GOT3 (cell line): ENCODE results near the gene CYP2A13.
"Not testable (repeated sequence)": the region's sequence is repeated elsewhere in the genome, so short reads cannot be mapped to it uniquely, and the experiment has no call there.

Source experiments
- DNase-seq: peaks from one replicate; lab custom pipeline; 2025; ENCODE audit warnings: mixed read lengths; lab: John Stamatoyannopoulos, UW

The CYP2A13 gene, protein sequence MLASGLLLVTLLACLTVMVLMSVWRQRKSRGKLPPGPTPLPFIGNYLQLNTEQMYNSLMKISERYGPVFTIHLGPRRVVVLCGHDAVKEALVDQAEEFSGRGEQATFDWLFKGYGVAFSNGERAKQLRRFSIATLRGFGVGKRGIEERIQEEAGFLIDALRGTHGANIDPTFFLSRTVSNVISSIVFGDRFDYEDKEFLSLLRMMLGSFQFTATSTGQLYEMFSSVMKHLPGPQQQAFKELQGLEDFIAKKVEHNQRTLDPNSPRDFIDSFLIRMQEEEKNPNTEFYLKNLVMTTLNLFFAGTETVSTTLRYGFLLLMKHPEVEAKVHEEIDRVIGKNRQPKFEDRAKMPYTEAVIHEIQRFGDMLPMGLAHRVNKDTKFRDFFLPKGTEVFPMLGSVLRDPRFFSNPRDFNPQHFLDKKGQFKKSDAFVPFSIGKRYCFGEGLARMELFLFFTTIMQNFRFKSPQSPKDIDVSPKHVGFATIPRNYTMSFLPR

DNA sequence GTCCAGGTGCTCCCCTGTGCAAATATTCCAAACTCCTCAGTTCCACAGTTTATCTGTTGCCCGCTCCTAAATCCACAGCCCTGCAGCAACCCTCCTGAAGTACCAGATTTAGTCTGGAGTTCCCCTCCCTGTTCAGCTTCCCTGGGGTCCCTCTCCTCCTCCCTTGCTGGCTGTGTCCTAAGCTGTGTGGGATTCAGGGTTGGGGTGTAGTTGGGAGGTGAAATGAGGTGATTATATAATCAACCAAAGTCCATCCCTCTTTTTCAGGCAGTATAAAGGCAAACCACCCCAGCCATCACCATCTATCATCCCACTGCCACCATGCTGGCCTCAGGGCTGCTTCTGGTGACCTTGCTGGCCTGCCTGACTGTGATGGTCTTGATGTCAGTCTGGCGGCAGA lies at the start of gene CYP2A13:
TSS of gene CYP2A13 (plus strand) at position 301 of the 400 bp plus-strand sequence. CDS start at position 322, 21 bp downstream.
- no peak for DNase-seq

DNA sequence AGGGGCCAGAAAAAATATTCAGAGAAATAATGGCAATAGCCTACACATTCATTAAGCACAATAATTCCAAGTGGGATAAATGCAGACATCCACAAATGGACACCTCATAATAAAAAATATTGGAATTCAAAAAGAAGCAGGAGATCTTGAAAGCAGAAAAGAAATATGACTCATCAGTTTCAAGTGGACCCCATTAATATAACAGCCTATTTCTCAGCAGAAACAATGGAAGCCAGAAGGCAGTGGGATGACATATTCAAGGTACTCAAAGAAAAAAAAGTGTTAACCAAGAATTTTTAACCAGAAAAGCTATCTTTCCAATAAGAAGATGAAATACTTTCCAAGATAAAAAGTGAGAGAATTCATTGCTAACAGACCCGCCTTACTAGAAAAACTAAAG lies 48.4 kb upstream of the CYP2A13 start:
- DNase-seq = no peak

DNA sequence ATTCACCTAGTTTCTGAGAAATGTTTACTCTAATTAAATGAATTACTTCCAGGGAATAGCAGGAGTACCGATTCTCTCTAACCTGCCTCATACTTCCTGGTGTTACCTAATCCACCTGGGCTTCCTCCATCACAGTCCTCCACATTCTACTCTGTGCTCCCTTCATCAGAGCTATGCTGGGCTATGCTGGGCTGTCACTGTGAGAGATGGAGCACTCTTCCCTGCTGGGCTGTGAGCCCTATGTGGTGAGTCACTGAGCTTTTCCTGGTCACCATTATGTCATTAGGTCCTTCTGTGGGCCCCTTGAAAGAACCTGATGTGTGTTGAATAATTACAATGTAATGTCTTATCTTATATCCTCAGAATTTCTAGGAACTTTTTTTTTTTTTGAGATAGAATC lies 43.2 kb upstream of the CYP2A13 start:
- not testable (repeated sequence) for DNase-seq

DNA sequence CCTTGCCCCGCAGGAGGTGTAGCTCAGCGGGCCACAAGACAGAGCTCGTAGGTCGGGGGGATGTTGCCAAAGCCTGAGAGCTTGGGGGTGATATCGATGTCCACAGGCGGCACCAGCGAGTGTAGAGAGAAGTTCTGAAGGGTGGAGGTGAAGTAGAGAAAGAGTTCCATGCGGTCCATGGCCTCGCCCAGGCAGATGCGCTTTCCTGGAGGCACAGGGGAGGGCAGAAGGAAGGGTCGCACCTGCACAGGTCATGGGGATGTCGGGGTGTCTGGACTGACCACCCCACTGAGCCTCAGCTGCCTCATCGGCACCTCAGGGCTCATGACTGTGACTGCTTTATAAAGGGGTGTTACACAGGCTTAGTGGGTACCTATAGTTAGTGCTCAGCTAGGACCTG lies 37.8 kb upstream of the CYP2A13 start:
- no peak for DNase-seq

DNA sequence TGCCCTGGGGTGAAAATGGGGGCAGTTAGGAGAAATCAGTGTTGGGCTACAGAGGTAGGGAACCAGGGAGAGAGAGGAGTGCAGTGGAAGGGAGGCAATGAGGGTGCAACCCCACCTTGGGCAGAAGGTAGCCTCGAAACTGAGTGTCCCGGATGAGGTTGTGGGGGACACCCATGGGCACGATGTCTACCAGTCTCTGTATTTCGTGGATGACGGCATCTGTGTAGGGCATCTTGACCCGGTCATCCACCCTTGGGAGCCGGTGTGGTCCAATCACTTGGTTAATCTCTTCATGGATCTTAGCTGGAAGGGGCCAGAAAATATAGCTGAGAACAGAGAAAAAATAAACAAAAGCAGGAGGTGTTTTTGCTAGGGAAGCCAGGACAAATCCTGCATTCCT lies 36.1 kb upstream of the CYP2A13 start:
- not testable (repeated sequence) for DNase-seq

DNA sequence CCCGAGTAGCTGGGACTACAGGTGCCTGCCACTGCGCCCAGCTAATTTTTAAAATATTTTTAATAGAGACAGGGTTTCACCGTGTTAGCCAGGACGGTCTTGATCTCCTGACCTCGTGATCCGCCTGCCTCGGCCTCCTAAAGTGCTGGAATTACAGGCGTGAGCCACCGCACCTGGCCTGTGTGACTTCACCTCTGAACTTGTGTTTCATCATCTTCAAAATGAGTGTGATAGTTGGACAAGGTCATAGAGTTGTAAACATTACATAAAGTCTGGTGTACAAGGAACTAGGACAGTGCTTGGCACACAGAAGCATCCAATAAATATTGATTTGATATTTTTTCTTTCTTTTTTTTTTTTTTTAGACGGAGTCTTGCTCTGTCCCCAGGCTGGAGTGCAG lies 34.9 kb upstream of the CYP2A13 start:
- not testable (repeated sequence) for DNase-seq

DNA sequence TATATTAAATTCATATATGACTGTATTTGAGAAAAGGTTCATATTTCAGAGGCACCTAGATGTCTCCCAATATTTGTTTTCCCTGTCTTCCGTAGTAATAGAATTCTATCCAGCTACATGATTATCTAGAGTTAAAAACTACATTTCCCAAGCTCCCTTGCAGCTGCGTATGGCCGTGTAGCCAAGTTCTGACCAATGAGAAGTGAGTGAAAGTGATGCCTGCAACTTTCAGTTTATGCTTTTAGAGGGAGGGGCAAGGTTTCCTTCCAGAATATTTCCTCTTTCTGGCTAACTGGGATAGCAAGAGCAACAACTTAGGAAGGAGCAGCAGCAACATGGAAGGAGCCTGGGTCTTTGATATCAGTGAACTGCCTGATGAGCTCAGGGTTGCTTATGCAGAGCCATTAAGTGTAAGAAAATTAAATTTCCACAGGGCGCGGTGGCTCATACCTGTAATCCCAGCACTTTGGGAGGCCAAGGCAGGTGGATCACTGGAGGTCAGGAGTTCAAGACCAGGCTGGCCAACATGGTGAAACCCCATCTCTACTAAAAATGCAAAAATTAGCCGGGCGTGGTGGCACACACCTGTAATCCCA lies 23.2 kb upstream of the CYP2A13 start:
- DNase-seq = no peak

DNA sequence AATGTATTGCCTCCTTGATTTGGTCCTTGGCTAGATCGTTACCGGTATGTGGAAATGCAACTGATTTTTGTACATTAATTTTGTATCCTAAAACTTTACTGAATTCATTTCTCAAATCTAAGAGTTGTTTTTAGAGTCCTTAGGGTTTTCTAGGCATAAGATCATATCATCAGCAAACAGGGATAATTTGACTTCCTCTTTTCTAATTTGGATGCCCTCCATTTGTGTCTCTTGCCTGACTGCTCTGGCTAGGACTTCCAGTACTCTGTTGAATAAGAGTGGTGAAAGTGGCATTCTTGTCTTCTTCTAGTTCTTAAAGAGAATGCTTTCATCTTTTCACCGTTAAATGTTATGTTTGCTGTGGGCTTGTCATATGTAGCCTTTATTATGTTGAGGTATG lies 12.0 kb upstream of the CYP2A13 start:
- DNase-seq = no peak

DNA sequence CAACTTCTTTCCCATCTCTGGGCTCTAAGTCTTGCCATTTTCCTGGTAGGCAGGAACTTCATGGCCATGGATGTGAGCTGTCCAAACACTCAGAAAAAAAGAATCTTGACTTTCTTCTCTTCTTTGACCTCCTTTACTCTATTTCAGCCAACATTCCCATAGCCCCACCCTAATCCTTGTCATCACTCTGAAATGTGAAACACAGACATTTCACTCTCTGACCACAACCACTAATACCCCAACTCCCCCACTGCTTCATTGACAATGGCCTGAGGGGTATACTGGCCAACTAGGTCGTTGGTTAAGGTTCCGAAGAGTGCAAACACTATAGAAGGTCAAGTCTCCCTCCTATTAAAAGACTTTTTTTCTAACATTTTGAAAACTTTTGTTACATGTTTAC lies 4.7 kb upstream of the CYP2A13 start:
- no peak for DNase-seq

DNA sequence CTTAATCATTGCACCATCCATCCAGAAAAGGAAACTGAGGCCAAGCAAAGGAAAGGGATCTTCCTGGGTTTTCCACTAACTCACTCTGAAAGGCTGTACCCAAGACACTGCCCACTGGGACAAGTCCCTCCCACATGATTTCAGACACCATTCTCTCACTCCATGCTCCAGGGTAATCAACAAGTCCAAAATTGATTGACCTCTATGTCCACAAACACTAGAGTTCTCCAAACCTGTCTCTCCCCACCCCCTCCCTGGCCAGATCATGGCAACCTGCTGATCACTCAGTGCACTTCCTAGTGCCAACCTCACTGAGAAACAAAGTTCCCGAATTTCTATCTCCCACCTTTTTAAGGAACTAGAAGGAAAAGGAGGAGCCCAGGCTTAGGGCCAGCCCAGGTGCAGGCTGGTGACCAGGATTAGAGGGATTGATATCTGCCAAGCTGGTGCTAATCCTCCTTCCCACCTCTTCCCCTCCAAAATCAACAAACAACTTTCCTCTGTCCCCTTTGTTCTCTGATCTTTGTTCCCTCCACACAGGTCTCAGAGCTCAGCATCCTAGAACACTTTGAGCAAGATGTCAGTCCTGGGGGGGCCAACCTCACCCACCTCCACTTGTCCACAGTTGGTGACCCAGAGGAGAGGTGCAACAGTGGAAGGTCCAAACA lies 2.4 kb upstream of the CYP2A13 start:
- DNase-seq = no peak

DNA sequence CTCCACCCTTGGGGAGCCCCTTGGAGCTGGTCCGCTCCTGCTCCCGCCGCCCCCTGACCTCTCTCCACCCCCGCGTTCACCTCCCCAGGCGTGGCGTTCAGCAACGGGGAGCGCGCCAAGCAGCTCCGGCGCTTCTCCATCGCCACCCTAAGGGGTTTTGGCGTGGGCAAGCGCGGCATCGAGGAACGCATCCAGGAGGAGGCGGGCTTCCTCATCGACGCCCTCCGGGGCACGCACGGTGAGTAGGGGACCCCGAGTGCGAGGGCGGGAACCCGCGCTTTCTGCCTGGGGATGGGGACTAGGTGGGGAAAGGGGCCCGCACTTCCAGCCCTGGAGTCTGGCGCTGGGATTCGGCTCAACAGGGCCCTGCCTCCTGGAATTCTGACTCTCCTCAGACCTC lies 1.7 kb downstream of the CYP2A13 start:
- DNase-seq = no peak

DNA sequence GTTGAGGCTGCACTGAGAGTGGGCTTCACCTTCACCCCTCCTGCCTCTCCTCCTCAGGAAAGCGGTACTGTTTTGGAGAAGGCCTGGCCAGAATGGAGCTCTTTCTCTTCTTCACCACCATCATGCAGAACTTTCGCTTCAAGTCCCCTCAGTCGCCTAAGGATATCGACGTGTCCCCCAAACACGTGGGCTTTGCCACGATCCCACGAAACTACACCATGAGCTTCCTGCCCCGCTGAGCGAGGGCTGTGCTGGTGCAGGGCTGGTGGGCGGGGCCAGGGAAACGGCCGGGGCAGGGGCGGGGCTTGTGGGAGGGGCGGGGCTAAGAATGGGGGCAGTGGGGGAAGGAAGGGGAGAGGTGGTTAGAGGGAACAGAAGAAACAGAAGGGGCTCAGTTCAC lies 7.5 kb downstream of the CYP2A13 start:
- DNase-seq = no peak

DNA sequence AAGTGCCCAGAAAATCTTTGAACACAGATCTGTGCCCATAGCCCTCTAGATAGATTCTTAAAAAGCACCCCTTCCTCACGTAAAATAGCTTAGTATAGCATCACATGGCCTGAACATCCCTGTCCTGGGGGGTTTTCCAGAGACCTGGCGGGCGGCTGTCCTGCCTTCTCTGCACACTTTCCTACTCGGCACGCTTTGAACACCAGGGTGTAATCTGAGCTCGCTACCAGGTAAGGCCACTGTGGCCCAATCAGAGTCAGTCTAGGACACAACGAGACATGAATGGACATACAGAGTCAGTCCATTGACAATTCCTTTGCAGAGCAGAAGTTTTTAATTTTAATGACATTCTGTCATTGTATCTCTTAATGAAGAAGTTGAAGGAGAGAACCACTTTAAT lies 8.1 kb downstream of the CYP2A13 start:
- DNase-seq = no peak

DNA sequence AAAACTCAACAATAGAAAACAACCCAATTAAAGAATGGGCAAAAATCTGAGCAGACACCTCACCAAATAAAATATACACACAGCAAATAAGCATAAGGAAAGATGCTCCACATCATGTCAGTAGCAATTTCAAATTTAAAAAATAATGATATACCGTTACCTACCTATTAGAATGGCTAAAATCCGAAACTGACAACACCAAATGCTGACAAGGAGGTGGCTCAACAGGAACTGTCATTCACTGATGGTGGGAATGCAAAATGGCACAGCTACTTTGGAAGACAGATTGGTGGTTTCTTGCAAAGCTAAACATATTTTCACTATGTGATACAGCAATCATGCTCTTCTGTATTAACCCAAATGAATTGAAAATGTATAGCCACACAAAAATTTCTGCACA lies 9.1 kb downstream of the CYP2A13 start:
- no peak for DNase-seq

DNA sequence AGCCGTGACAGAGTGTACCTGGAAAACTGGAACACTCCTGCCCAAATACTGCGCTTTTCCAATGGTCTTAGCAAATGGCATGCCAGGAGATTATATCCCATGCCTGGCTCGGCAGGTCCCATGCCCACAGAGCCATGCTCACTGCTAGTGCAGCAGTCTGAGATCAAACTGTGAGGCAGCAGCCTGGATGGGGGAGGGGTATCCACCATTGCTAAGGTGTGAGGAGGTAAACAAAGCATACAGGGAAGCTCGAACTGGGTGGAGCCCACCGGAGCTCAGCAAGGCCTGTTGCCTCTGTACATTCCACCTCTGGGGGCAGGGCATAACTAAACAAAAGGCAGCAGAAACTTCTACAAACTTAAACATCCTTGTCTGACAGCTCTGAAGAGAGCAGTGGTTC lies 10.5 kb downstream of the CYP2A13 start:
- no peak for DNase-seq

DNA sequence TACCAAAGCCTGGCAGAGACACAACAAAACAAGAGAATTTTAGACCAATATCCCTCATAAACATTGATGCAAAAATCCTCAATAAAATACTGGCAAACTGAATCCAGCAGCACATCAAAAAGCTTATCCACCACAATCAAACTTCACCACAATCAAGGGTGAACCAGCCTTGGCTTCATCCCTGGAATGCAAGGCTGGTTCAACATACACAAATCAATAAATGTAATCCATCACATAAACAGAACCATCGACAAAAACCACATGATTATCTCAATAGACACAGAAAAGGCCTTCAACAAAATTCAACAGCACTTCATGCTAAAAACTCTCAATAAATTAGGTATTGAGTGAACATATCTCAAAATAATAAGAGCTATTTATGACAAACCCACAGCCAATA lies 14.0 kb downstream of the CYP2A13 start:
- not testable (repeated sequence) for DNase-seq

DNA sequence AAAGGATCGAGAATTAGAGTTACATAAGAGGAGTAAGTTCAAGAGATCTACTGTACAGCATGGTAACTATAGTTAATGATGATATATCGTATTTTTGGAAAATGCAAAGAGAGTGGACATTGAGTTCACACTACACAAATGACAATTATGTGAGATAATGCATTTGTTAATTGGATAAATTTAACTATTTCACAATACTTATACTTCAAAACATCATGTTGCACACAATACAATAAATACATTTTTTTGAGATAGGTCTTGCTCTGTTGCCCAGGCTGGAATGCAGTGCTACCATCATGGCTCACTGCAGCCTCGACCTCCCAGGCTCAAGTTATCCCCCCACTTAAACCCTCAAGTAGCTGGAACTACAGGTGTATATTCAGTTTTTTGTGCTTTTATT lies 17.9 kb downstream of the CYP2A13 start:
- no peak for DNase-seq

DNA sequence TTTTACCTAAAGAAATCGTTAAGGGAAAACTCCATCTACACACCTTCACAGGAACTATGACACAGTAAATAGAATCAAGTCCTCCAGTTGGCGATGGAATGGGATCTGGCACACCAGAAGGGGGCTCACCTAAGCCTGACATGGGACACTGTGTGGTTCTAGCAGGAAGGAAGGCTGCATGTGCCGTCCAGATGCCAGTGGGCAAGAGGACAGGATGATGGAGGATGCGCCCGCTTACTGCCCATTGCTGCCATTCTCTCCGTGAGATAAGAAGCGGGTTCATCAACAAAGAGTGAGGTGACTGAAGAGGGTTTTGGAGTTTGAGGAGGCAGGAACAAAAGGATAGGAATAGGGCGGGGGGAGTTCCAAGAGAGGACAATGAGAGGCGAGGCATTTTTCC lies 23.0 kb downstream of the CYP2A13 start:
- no peak for DNase-seq

DNA sequence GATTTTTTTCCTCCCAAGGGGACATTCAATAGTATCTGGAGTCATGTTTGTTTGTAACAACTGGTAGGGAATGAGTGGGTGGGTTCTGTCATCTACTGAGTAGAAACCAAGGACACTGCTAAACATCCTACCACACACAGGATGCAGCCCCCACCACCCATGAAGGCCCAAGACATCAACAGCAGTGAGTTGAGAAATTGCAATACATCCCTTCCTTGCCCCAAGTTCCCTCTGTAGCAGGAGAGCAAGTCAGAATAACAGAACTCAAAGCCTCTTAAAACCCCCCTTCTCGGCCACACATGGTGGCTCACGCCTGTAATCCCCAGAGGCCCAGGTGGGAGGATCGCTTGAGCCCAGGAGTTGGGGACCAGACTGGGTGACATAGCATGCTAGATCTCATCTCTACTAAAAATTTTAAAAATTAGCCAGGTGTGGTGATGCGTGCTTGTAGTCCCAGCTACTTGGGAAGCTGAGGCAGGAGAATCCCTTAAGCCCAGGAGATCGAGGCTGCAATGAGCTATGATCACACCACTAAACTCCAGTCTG lies 23.6 kb downstream of the CYP2A13 start:
- DNase-seq = no peak

DNA sequence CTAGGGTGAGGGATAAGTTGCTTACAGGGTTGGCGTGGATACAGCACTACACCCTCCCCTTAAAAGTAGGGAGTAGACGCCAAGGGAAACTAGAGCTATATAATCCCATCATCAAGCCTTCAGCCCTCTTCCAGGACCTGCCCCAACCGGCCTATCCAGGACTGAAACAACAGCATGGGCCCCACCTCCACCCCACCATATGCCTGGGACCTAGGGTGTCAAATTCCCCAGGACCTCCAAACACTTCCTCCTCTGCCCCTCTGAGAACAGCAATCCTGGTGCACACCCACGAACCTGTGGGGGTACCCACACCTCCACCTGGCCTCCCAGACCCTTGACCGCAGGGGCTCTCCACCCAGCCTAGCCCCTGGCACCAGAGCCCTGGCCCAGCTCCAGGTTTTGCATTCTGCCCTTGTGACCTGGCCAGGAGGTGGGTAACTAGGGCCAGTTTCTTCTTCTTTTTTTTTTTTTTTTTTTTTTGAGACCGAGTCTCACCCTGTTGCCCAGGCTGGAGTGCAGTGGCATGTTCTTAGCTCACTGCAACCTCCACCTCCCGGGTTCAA lies 24.6 kb downstream of the CYP2A13 start:
- DNase-seq = no peak

DNA sequence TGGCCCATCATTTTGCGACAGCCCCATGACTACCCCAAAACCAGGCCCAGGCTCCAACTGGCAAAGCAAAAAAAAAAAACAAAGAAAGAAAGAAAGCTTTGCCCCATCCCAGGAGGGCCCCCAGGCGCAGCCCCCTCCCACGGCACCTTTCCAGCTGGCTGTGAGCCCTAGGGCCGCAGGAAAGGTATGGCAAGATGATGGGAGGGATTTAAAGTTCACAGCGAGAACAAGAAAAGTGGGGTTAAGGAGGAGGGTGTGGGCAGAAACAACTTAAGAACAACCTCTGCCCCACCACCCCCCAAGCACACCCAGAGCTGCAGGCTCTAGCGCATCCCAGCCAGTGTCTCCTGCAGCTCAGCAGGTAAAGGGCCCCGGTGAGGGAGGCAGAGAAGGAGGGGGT lies 25.9 kb downstream of the CYP2A13 start, which contains the start of gene CYP2F1:
TSS of gene CYP2F1 (plus strand) at position 301 of the 400 bp plus-strand sequence. CDS start 1,757 bp downstream, outside the sequence.
- DNase-seq = no peak

DNA sequence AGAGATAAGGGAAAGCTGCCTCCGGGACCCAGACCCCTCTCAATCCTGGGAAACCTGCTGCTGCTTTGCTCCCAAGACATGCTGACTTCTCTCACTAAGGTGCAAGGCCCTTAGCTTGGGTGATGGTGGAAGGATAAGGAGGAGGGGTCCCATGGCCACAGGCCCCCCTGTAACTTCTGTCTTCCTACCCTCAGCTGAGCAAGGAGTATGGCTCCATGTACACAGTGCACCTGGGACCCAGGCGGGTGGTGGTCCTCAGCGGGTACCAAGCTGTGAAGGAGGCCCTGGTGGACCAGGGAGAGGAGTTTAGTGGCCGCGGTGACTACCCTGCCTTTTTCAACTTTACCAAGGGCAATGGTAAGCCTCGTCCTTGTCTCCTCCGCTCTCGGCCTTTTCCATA lies 28.0 kb downstream of the CYP2A13 start:
- DNase-seq = no peak
